Neutrophil (primary cell): ENCODE measurements around the gene PLEKHA1.

Experiments used
- H3K27ac ChIP-seq: fragments of 200-600 bp; sonication (generic); 2 replicates; pipeline ENCODE4 v1.5.1; 2016; ENCODE audit warnings: mild to moderate bottlenecking, moderate library complexity
- H3K27me3 ChIP-seq: fragments of 200-600 bp; sonication (generic); 2 replicates; pipeline ENCODE4 v1.6.0; 2016; ENCODE audit warnings: mild to moderate bottlenecking
- H3K36me3 ChIP-seq: fragments of 200-600 bp; sonication (generic); 2 replicates; pipeline ENCODE4 v1.5.1; 2017
- H3K4me1 ChIP-seq, 2 experiments: fragments of 200-600 bp in 1 of 2; sonication (generic) in 1 of 2; 1 replicate in 1 of 2; 2 replicates in 1 of 2; pipeline versions ENCODE4 v1.5.1 to v1.6.1; 2013 to 2016; ENCODE audit warnings: low read depth in 1 of 2, low read length in 1 of 2, mild to moderate bottlenecking in 1 of 2, moderate library complexity in 1 of 2; ENCODE audit not compliant: control insufficient read depth in 1 of 2, insufficient read depth in 1 of 2
- H3K4me3 ChIP-seq, 2 experiments: fragments of 200-600 bp in 1 of 2; sonication (generic) in 1 of 2; 1 replicate in 1 of 2; 2 replicates in 1 of 2; pipeline ENCODE4 v1.5.1; 2013 to 2016; ENCODE audit warnings: low read depth in 1 of 2, low read length in 1 of 2, mild to moderate bottlenecking in 1 of 2, moderate library complexity in 1 of 2
- H3K9me3 ChIP-seq: fragments of 200-600 bp; sonication (generic); 2 replicates; pipeline ENCODE4 v1.5.1; 2016
- TF ChIP-seq, protein P1 (sequence below): fragments of 200-600 bp; sonication (generic); IDR thresholded peaks from 2 replicates; pipeline ENCODE4 v1.5.1; 2016; ENCODE audit warnings: antibody characterized with exemption

Gene PLEKHA1

GRCh38 chr10:122419876-122420623, 45.5 kb downstream of the PLEKHA1 start:
- Histone ChIP-seq H3K9me3 (no peaks in the 10 kb centered on the region), H3K27ac (no peak overlapping the region), H3K4me3 (no peak overlapping the region), H3K27me3 (no peaks in the 10 kb centered on the region), H3K4me1 (peaks cover 0 to 19% of the 10 kb centered on the region in 2 experiments), H3K36me3 (no peaks in the 10 kb centered on the region)
- TF ChIP-seq, protein P1, sequence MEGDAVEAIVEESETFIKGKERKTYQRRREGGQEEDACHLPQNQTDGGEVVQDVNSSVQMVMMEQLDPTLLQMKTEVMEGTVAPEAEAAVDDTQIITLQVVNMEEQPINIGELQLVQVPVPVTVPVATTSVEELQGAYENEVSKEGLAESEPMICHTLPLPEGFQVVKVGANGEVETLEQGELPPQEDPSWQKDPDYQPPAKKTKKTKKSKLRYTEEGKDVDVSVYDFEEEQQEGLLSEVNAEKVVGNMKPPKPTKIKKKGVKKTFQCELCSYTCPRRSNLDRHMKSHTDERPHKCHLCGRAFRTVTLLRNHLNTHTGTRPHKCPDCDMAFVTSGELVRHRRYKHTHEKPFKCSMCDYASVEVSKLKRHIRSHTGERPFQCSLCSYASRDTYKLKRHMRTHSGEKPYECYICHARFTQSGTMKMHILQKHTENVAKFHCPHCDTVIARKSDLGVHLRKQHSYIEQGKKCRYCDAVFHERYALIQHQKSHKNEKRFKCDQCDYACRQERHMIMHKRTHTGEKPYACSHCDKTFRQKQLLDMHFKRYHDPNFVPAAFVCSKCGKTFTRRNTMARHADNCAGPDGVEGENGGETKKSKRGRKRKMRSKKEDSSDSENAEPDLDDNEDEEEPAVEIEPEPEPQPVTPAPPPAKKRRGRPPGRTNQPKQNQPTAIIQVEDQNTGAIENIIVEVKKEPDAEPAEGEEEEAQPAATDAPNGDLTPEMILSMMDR = no peak

GRCh38 chr10:122420624-122421007, 46.1 kb downstream of the PLEKHA1 start:
- Histone ChIP-seq H3K4me3 (no peak overlapping the region), H3K27me3 (no peaks in the 10 kb centered on the region), H3K4me1 (peaks cover 0 to 19% of the 10 kb centered on the region in 2 experiments), H3K36me3 (no peaks in the 10 kb centered on the region), H3K9me3 (no peaks in the 10 kb centered on the region), H3K27ac (no peak overlapping the region)
- TF ChIP-seq, protein P1 = no peak

GRCh38 chr10:122421054-122421625, 46.6 kb downstream of the PLEKHA1 start:
- H3K4me3 ChIP-seq = no peak overlapping the region
- no peaks in the 10 kb centered on the region for H3K27me3 ChIP-seq
- H3K36me3 ChIP-seq = no peaks in the 10 kb centered on the region
- TF ChIP-seq, protein P1 = no peak
- H3K4me1 ChIP-seq = peaks cover 0 to 18% of the 10 kb centered on the region in 2 experiments
- no peak overlapping the region for H3K27ac ChIP-seq
- H3K9me3 ChIP-seq = no peaks in the 10 kb centered on the region

DNA sequence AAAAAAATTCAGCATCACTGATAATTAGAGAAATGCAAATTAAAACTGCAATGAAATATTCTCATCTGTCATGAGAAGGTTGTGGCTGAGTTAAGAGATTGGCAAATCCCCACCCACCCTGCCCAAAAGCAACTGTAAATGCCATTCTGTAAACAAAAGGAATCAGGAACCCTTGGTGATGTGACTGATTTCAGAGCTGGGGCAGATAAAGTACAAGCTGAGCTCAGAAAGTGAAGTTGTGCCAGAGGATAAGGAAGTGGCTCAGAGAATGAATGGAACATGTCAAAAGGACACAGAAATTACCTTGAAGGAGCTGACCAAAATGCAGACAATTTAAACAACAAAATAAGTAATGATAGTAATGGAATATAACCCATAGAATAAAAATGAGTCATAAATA, 47.2 kb downstream of the PLEKHA1 start:
- Histone ChIP-seq H3K4me1 (peaks cover 0 to 12% of the 10 kb centered on the region in 2 experiments), H3K27ac (no peak overlapping the region), H3K27me3 (no peaks in the 10 kb centered on the region), H3K9me3 (no peaks in the 10 kb centered on the region), H3K36me3 (no peaks in the 10 kb centered on the region), H3K4me3 (no peak overlapping the region)
- TF ChIP-seq, protein P1 = no peak

- H3K4me1 ChIP-seq = peaks cover 0 to 5% of the 10 kb centered on the region in 2 experiments
Measured at GRCh38 chr10:122422266-122422989, 47.9 kb downstream of the PLEKHA1 start.

More at GRCh38 chr10:122422266-122422989, 47.9 kb downstream of the PLEKHA1 start:
- Histone ChIP-seq H3K27me3 (no peaks in the 10 kb centered on the region), H3K4me3 (no peak overlapping the region), H3K27ac (no peak overlapping the region), H3K9me3 (no peaks in the 10 kb centered on the region), H3K36me3 (no peaks in the 10 kb centered on the region)
- TF ChIP-seq, protein P1 = no peak
